Fibroblast of skin of scalp (primary cell): ENCODE data around the gene VANGL2. TPM values are rescaled to one million over a fixed set of nuclear protein-coding genes. Genes with fewer than 3 reads are reported as not detected.

Source experiments
- DNase-seq: peaks from one replicate; pipeline ENCODE4 v3.0.0-alpha.2; 2013
- polyA plus RNA-seq, 2 experiments: library from polyadenylated mRNA; unstranded; fragments of 120-200 nt; gene quantifications; one replicate each; pipeline ENCODE4 v1.2.1, GENCODE V29; 2013; ENCODE audit not compliant: insufficient read length in 2 of 2

The VANGL2 gene
- 9.7 TPM for polyA plus RNA-seq (2013, experiment 1 of 2; ENCODE audit: insufficient read length)
- polyA plus RNA-seq (2013, experiment 2 of 2; ENCODE audit: insufficient read length), result 9.9 TPM

DNA sequence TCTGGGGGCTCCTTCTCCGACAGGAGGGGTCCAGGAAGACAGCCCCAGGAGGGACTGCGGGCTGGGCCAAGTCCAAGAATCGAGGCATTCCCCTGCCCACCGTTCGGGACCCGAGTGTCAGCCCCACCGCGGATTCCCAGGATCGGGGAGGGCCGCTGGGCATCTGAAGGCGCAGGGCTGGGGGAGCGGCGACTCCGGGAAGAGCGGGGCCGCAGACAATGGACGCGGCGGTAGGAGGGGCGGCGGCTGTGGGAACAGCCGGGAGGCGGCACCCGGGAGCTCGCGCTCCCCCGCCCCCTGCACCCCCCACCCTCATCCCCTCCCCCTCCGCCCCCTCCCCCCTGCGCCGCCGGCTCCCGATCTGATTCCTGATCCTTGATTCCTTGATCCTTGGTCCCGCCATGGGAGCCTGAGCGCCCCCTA is at the start of gene VANGL2:
TSS of gene VANGL2 (plus strand) at position 342 of the 423 bp plus-strand sequence. CDS start 15,274 bp downstream, outside the sequence.
- DNase-seq, result peak; percentile 83

GRCh38 chr1:160351629-160352028 is 48.7 kb upstream of the VANGL2 start:
- DNase-seq, result no peak

- no peak for DNase-seq
These were observed 47.8 kb upstream of the VANGL2 start for GRCh38 chr1:160352555-160352954.

- no peak for DNase-seq
These were observed 47.1 kb upstream of the VANGL2 start for GRCh38 chr1:160353223-160353622.

DNA sequence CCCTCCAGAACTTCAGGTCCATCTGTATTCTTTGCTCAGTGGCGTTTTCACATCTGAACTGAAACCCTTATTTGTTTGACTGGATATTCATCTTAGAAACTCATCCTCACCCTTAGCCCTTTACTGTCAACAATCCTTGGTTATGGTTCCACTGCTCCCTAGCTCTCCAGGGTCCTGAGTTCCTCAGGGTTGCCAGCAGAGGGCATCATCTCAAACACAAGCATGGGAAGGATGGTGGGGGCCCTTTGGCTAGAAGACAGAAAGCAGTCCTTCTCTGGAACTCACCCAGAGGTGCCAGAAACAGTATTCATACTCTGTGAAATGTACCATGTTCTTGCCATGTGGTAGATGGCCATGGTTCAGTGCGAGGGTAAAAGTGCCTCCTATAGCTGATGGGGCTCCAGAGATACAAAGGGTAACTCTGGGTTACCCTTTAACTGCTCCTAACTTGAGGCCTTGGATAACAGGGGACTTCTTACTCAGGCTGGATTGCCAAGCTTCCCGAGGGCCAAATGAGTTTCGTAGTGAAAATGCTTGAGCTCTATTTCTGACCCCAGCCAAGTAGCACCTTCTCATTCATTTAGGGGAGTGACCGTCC is 45.9 kb upstream of the VANGL2 start:
- peak; percentile 49 for DNase-seq

DNA sequence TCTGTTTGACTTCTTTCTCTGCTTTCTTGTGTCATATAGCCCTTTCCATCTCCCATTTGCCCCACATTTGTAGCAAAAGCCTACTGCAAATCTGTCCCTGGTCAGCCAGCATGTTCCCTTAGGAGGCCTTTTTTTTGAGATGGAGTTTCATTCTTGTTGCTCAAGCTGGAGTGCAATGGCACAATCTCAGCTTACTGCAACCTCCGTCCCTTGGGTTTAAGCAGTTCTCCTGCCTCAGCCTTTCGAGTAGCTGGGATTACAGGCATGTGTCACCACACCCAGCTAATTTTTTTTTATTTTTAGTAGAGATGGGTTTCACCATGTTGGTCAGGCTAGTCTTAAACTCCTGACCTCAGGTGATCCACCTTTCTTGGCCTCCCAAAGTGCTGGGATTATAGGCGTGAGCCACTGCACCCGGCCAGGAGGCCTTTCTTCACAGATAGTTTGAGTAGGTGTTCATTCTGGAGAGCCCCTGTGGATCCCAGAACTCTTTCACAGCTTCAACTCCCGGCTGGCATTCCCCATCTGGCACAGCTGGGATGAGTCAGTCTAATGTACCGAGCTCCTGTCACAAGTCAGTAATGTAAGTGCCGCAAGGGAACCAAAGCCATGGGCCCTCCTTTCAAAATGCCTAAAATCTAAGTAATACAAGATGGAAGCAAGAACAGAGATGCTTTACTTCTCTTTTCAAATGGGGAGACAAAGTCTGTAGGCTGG is 42.9 kb upstream of the VANGL2 start:
- peak; percentile 51 for DNase-seq

GRCh38 chr1:160358073-160358472 is 42.3 kb upstream of the VANGL2 start:
- no peak for DNase-seq

- DNase-seq, result peak; percentile 43
These were observed 40.7 kb upstream of the VANGL2 start for GRCh38 chr1:160359559-160360226.

GRCh38 chr1:160360227-160360695 is 40.1 kb upstream of the VANGL2 start:
- no peak for DNase-seq

DNA sequence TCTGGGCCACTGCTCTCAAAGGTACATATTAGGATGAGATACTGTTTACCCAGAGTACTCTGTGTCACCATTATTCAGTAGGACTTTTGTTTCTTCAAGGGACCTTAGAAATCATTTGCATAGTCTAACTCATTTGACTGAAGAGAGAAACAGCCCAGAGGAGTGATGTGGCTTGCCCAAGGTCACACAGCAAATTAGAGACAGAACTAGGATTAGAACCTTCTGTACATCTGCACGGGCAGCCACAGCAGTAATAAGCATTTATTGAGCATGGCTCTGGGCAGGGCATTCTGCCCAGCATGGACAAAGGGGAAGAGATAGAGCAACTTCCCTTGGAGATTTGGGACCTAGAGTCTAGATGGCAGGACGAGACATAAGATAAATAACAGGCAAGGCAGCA is 39.2 kb upstream of the VANGL2 start:
- no peak for DNase-seq

- no peak for DNase-seq
These were observed 38.6 kb upstream of the VANGL2 start for GRCh38 chr1:160361814-160362167.

GRCh38 chr1:160362168-160362957 is 38.0 kb upstream of the VANGL2 start:
- DNase-seq, result peak; percentile 42

DNA sequence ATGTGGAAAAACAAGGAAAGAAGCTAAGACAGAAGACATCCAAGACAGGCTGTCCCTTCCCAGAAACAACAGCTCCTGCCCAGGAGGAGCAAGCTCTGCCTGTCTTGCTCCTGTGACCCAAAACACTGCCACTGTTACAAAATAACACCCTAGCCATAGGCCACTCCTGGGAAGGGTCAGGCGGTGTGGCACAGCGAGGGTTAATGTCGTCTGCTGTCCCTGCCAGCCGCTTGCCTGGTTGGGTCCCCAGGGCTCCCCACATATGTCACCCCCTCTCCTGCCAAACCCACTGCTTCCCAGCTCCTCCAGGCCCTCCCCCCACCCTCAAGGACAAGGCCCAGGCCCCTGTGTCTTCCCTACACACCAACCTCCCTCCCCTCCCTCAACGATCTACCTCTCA is 37.4 kb upstream of the VANGL2 start:
- no peak for DNase-seq

GRCh38 chr1:160363951-160364735 is 36.2 kb upstream of the VANGL2 start:
- no peak for DNase-seq

- DNase-seq, result no peak
These were observed 35.0 kb upstream of the VANGL2 start for GRCh38 chr1:160365325-160365724.

GRCh38 chr1:160366731-160367515 is 33.4 kb upstream of the VANGL2 start, which contains the start of gene NHLH1:
Gene NHLH1, plus strand, starts transcription at chr1:160367071. Its CDS starts 3,661 bp downstream, at chr1:160370732.
- DNase-seq, result no peak

DNA sequence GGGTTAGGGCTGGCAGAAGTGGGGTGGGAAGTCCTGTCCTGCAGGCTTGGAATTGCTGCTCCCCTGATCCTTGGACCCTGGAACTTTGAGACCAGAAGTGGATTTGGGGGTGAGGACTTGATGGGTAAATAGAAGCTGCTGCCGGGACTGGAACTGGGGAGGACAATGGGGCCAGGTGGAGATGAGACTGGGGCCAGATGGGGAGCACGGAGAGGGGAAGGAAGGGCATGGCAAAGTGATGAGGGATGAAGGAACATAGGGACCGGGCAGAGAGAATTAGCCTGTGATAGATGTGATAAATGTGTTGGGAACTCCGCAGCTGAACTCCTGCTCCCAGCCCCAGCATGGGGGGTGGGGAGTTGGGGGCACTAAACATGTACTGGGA is 32.9 kb upstream of the VANGL2 start:
- DNase-seq, result no peak

DNA sequence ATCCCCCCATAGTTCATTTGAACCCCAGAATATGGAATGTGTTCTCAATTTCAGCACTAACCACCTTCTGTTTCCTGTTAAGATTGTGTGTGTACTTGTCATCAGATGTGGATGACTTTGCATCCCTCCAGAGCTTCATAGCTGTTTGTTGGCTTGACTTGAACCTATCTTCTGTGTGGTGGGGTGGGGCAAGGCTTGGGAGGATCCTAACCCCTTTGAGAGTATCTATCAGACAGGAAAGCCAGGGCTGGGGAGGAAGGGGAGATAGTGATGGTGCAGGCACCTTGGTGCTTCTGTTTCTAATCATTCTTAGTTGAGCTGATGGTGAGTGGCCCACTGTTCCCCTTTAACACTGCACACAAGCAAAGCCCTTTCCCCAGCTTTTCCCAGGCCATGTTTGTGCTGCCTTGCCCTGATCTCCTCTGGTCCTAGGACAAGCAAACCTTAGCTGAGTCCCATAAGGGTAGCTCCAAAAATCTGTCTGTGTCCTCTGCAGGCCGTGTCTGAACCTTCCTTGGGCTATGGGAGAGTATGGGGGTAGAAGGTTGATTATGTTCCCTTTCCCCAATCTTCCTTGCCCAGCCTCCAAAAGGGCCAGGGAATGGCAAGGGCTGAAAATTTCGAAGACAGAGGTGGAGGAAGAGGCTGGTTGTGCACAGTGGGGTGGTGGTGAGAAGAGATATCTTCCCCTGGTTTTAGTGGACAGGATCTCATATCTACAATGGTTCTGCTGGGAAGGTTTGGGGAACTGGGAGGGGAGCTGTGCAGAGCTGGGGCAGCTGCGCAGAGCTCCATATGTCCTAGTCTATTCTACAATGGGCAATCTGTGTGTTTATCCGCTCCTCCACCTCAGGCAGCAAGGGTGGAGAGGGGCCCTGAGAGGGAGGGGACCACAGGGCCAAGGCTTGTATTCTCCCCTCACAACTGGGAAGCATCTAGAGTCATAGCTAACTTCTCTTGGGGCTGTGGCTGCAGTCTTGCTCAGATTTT is 32.1 kb upstream of the VANGL2 start:
- no peak for DNase-seq

- no peak for DNase-seq
These were observed 31.3 kb upstream of the VANGL2 start for GRCh38 chr1:160369087-160369486.
